ENCODE results near the gene UBE2L5.
"Not testable (repeated sequence)": the region's sequence is repeated elsewhere in the genome, so short reads cannot be mapped to it uniquely, and the experiment has no call there.

Gene UBE2L5

DNA sequence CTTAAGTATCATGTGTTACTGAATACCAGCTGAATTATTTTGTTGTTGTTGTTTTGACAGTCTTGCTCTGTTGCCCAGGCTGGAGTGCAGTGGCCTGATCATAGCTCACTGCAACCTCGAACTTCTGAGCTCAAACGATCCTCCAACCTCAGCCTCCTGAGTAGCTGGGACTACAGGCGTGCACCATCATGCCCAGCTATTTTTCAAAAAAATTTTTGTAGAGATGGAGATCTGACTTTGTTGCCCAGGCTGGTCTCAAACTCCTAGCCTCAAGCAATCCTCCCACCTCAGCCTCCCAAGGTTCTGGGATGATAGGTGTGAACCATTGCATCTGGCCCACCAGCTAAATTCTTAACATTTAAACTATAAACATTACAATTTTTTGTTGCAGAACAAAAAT, 21.2 kb downstream of the UBE2L5 start:
- WGBS = 88% methylated on average over 3 of the region's 3 CpGs
- H3K9me3 ChIP-seq (ENCODE audit: insufficient read depth, low read depth, low read length); H3K27me3 ChIP-seq (ENCODE audit: insufficient read depth, low read length); H3K9ac ChIP-seq (ENCODE audit: low read depth, low read length); H3K4me3 ChIP-seq (ENCODE audit: low read length); H3K36me3 ChIP-seq (ENCODE audit: insufficient read depth, low read length); H3K27ac ChIP-seq (ENCODE audit: low read depth, low read length); H3K4me1 ChIP-seq (ENCODE audit: insufficient read depth, low read length): not testable (repeated sequence)

DNA sequence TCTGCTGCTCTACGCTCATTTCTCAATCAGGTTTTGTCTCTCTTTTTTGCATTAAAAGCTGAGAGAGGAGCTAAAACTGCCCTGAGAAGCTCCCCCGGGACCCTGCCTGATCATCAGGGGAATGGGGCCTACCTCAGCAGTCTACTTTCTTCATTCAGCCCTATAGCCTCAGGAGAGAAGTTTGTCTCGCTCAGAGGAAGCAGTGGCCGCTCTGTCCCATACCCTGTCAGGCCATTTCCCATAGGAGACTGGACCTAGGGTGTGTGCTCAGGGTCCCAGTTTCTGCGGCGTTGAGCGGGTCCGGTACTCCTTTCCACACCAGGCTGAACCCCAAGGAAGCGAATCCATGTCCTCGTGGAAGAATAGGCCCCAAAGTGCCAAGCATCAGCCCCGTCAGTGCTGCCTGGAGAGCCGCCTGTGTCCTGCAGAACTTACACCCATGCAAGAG, 21.7 kb downstream of the UBE2L5 start:
- no peak overlapping the region for H3K4me3 ChIP-seq (ENCODE audit: low read length)
- 93% methylated on average over 12 of the region's 12 CpGs for WGBS
- H3K4me1 ChIP-seq (ENCODE audit: insufficient read depth, low read length) = peaks cover 7% of the 10 kb centered on the region
- H3K36me3 ChIP-seq (ENCODE audit: insufficient read depth, low read length) = no peaks in the 10 kb centered on the region
- H3K9ac ChIP-seq (ENCODE audit: low read depth, low read length) = no peak overlapping the region
- H3K9me3 ChIP-seq (ENCODE audit: insufficient read depth, low read depth, low read length) = no peaks in the 10 kb centered on the region
- H3K27ac ChIP-seq (ENCODE audit: low read depth, low read length) = no peak overlapping the region
- no peaks in the 10 kb centered on the region for H3K27me3 ChIP-seq (ENCODE audit: insufficient read depth, low read length)

DNA sequence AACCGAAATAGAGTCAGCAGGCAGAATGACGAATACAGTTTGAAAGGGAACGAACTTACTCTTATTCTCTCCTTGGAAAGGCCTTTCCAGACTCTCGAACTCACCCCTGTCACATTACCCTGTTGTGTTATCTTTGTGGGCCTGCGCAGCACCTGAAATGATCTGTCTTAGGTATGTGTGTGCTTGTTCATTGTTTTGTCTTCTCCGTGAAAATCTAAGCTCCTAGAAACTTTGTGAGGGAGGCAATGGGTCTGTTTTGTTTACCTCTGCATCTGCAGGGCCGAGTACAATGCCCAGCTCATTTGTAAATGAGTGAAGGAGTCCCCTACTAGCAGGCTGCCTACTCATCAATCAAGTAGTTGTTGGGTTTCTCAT, 23.8 kb downstream of the UBE2L5 start:
- Histone ChIP-seq H3K4me3 (ENCODE audit: low read length) (peak overlapping the region; percentile 54), H3K9me3 (ENCODE audit: insufficient read depth, low read depth, low read length) (no peaks in the 10 kb centered on the region), H3K27ac (ENCODE audit: low read depth, low read length) (peak overlapping the region; percentile 82; the same call in 1 of the 2 replicates), H3K4me1 (ENCODE audit: insufficient read depth, low read length) (peaks cover 7% of the 10 kb centered on the region), H3K9ac (ENCODE audit: low read depth, low read length) (peak overlapping the region; percentile 51), H3K27me3 (ENCODE audit: insufficient read depth, low read length) (no peaks in the 10 kb centered on the region), H3K36me3 (ENCODE audit: insufficient read depth, low read length) (no peaks in the 10 kb centered on the region)
- 3% methylated on average over 7 of the region's 7 CpGs for WGBS

DNA sequence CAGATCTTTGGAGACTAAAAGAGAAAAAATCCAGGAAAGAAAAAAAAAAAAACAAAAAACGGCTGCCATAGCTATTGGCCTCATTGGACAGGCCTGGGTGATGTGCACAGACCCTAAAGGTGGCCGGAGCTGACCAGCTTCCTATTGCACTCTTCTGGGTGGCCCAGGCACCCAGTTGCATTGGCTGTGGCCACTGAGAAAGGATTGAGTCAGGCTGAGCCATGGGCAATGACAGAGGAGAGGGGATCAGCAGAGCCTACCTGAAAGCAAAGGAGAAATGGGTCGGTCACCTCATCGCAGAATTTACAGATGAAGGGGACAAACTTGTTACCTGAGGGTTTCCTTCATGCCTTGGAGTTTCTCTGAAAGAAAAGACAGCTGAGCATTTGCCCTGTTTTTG, 26.1 kb downstream of the UBE2L5 start:
- WGBS = 93% methylated on average over 4 of the region's 4 CpGs
- Histone ChIP-seq H3K36me3 (ENCODE audit: insufficient read depth, low read length) (no peaks in the 10 kb centered on the region), H3K9ac (ENCODE audit: low read depth, low read length) (no peak overlapping the region), H3K4me3 (ENCODE audit: low read length) (no peak overlapping the region), H3K9me3 (ENCODE audit: insufficient read depth, low read depth, low read length) (no peaks in the 10 kb centered on the region), H3K27ac (ENCODE audit: low read depth, low read length) (no peak overlapping the region), H3K4me1 (ENCODE audit: insufficient read depth, low read length) (peaks cover 7% of the 10 kb centered on the region), H3K27me3 (ENCODE audit: insufficient read depth, low read length) (no peaks in the 10 kb centered on the region)

DNA sequence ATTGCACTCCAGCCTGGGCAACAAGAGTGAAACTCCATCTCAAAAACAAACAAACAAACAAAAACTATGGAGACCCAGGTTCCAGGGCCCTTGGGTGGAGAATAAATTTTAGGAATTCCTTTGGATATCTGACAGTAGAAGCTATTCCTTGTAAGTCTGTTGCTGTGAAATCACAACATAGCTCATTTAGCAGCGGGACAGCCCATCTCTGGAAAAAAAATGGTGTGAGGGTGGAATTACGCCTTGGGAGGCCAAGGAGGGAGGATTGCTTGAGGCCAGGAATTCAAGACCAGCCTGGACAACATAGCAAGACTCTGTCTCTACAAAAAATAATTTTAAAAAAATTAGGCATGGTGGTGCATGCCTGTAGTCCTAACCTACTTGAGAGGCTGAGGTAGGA, 27.8 kb downstream of the UBE2L5 start:
- WGBS = 94% methylated on average over 2 of the region's 2 CpGs
- H3K4me3 ChIP-seq (ENCODE audit: low read length) = no peak overlapping the region
- H3K27ac ChIP-seq (ENCODE audit: low read depth, low read length) = no peak overlapping the region
- no peaks in the 10 kb centered on the region for H3K36me3 ChIP-seq (ENCODE audit: insufficient read depth, low read length)
- no peaks in the 10 kb centered on the region for H3K27me3 ChIP-seq (ENCODE audit: insufficient read depth, low read length)
- H3K4me1 ChIP-seq (ENCODE audit: insufficient read depth, low read length) = peaks cover 6% of the 10 kb centered on the region
- H3K9ac ChIP-seq (ENCODE audit: low read depth, low read length) = no peak overlapping the region
- H3K9me3 ChIP-seq (ENCODE audit: insufficient read depth, low read depth, low read length) = no peaks in the 10 kb centered on the region

DNA sequence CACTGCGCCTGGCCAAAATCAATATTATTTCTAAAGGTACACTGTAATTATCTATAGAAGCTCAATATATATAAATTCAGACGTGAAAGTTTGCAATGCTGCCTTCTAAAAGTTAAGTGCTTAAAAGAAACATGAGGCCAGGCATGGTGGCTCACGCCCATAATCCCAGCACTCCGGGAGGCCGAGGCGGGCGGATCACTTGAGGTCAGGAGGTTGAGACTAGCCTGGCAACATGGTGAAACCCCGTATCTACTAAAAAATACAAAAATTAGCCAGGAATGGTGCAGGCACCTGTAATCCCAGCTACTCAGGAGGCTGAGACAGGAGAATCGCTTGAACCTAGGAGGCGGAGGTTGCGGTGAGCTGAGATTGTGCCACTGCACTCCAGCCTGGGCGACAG, 29.2 kb downstream of the UBE2L5 start:
- H3K9ac ChIP-seq (ENCODE audit: low read depth, low read length); H3K9me3 ChIP-seq (ENCODE audit: insufficient read depth, low read depth, low read length); H3K27me3 ChIP-seq (ENCODE audit: insufficient read depth, low read length); H3K27ac ChIP-seq (ENCODE audit: low read depth, low read length); H3K36me3 ChIP-seq (ENCODE audit: insufficient read depth, low read length); H3K4me3 ChIP-seq (ENCODE audit: low read length); H3K4me1 ChIP-seq (ENCODE audit: insufficient read depth, low read length): not testable (repeated sequence)
- WGBS = 91% methylated on average over 11 of the region's 12 CpGs

DNA sequence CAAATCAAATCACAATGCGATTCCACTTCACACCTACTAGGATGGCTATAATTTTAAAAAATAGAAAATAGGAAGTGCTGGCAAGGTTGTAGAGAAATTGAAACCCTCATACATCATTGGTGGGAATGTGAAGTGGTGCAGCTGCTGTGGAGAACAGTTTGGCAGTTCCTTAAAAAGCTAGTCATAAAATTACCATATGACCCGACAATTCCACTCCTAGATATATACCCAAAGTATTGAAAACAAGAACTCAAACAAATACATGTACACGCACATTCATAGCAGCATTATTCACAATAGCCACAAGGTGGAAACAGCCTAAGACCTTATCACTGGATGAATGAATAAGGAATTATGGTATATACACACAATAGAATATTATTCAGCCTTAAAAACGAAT, 31.4 kb downstream of the UBE2L5 start:
- no peak overlapping the region for H3K27ac ChIP-seq (ENCODE audit: low read depth, low read length)
- H3K4me3 ChIP-seq (ENCODE audit: low read length) = no peak overlapping the region
- H3K9me3 ChIP-seq (ENCODE audit: insufficient read depth, low read depth, low read length) = no peaks in the 10 kb centered on the region
- H3K4me1 ChIP-seq (ENCODE audit: insufficient read depth, low read length) = no peaks in the 10 kb centered on the region
- no peak overlapping the region for H3K9ac ChIP-seq (ENCODE audit: low read depth, low read length)
- WGBS = 93% methylated on average over 3 of the region's 4 CpGs
- H3K36me3 ChIP-seq (ENCODE audit: insufficient read depth, low read length) = peaks cover 8% of the 10 kb centered on the region
- no peaks in the 10 kb centered on the region for H3K27me3 ChIP-seq (ENCODE audit: insufficient read depth, low read length)

DNA sequence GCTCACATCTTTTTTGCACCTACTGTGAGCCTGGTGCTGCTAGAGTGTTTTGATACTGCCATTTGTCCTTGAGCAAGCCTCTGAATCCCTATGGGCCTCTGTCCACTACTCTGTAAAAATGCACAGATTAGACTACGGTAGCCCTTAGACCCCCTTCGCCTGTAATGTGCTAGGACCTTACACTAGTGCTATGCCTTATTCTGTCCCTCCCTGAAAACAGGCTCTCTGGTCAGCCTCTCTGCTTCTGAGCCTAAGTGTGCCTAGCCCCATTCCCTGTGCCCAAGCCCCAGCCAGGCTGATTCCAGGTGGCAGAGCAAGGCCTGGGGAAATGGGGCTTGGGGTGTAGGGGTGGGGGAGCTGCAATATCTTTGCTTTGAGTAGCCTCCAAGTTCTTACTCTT, 32.7 kb downstream of the UBE2L5 start:
- H3K4me1 ChIP-seq (ENCODE audit: insufficient read depth, low read length) = no peaks in the 10 kb centered on the region
- peaks cover 21% of the 10 kb centered on the region for H3K36me3 ChIP-seq (ENCODE audit: insufficient read depth, low read length)
- H3K27ac ChIP-seq (ENCODE audit: low read depth, low read length) = no peak overlapping the region
- H3K27me3 ChIP-seq (ENCODE audit: insufficient read depth, low read length) = no peaks in the 10 kb centered on the region
- no peak overlapping the region for H3K4me3 ChIP-seq (ENCODE audit: low read length)
- WGBS = 91% methylated on average over 2 of the region's 2 CpGs
- H3K9me3 ChIP-seq (ENCODE audit: insufficient read depth, low read depth, low read length) = no peaks in the 10 kb centered on the region
- no peak overlapping the region for H3K9ac ChIP-seq (ENCODE audit: low read depth, low read length)

DNA sequence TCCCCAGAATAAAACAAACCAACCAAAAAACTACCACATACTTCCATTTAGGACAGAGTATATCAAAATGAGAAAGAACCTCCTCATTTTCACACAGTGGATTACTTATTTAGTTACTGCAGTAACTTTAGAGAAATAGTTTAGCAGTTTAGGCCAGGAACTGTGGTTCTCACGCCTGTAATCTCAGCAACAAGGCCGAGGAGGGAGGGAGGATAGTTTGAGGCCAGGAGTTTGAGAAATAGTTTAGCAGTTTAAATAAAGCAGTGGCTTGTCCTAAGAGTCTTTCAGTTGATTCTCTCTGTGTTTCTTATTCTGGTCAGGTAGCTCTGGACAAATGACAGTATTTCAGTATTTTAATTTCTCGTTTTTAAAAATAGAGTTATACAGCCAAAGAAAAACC, 34.0 kb downstream of the UBE2L5 start:
- H3K4me1 ChIP-seq (ENCODE audit: insufficient read depth, low read length) = no peaks in the 10 kb centered on the region
- no peak overlapping the region; the same call in 1 of the 2 replicates for H3K27ac ChIP-seq (ENCODE audit: low read depth, low read length)
- H3K9ac ChIP-seq (ENCODE audit: low read depth, low read length) = no peak overlapping the region

DNA sequence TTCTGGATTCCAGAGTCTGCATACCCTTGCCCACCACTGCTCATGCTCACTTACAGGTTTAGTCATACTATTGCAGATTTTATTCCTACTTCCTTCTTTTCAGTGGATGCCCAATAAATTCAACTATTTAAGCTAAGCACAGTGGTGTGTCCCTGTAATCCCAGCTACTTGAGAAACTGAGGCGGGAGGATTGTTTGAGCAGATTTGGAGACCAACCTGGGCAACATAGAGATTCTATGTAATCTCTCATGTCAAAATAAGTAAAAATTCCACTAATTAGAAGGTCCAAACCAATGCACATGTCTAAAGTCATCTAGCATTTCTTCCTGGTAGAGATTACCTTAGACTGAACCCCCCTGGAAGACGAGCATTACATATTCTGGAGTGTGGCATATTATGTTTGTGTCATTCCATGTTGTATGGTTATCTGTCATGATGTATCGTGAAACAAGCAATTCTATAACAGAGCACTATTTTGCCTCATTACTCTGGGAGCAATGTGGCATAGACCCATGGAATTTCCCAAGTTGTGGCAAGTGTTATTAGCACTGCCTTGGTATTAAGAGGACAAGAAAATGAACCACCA, 35.1 kb downstream of the UBE2L5 start:
- no peak overlapping the region for H3K4me3 ChIP-seq (ENCODE audit: low read length)
- peaks cover 38% of the 10 kb centered on the region for H3K36me3 ChIP-seq (ENCODE audit: insufficient read depth, low read length)
- no peak overlapping the region for H3K27ac ChIP-seq (ENCODE audit: low read depth, low read length)
- no peak overlapping the region for H3K9ac ChIP-seq (ENCODE audit: low read depth, low read length)
- WGBS = 64% methylated on average over 3 of the region's 3 CpGs
- H3K4me1 ChIP-seq (ENCODE audit: insufficient read depth, low read length) = no peaks in the 10 kb centered on the region
- no peaks in the 10 kb centered on the region for H3K27me3 ChIP-seq (ENCODE audit: insufficient read depth, low read length)
- H3K9me3 ChIP-seq (ENCODE audit: insufficient read depth, low read depth, low read length) = no peaks in the 10 kb centered on the region

More for the DNA sequence above, 34.0 kb downstream of the UBE2L5 start:
- Histone ChIP-seq H3K27me3 (ENCODE audit: insufficient read depth, low read length) (no peaks in the 10 kb centered on the region), H3K9me3 (ENCODE audit: insufficient read depth, low read depth, low read length) (no peaks in the 10 kb centered on the region), H3K4me3 (ENCODE audit: low read length) (no peak overlapping the region), H3K36me3 (ENCODE audit: insufficient read depth, low read length) (peaks cover 27% of the 10 kb centered on the region)
- 82% methylated on average over 2 of the region's 3 CpGs for WGBS

DNA sequence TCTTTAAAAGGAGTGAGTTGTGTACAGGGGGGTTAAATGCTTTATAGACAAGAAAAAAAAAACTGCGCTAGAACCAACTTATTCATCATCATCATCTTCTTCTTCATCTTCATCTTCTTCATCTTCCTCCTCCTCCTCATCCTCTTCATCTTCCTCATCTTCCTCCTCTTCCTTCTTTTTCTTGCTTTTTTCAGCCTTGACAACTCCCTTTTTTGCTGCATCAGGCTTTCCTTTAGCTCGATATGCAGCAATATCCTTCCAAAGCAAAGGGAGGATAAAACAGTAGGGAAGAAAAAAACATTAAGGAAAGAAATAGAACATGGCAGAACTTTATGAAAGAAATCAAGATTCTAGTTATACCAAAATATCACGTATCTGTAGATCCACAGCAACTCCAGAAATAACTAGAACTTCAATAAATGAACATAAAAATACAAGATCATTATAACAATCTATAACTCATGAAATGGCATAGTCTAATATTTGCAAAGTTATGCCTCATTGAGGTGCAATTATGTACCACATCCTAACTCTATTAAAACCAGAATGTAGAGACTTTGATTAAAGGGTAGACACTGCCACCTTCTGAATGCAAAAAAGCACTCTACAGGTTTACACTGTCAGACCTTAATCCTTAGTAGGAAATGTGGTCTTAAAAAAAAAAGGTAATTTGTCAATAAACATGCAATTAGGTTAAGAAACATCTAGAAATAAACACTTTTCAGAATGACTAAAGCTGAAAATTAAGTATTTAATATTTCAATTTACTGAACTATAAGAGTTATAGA, 39.2 kb downstream of the UBE2L5 start:
- Histone ChIP-seq H3K4me1 (ENCODE audit: insufficient read depth, low read length) (peaks cover 13% of the 10 kb centered on the region), H3K36me3 (ENCODE audit: insufficient read depth, low read length) (peaks cover 55% of the 10 kb centered on the region)
- 100% methylated on average over 1 of the region's 3 CpGs for WGBS
- not testable (repeated sequence) for H3K27me3 ChIP-seq (ENCODE audit: insufficient read depth, low read length); H3K27ac ChIP-seq (ENCODE audit: low read depth, low read length); H3K4me3 ChIP-seq (ENCODE audit: low read length); H3K9ac ChIP-seq (ENCODE audit: low read depth, low read length); H3K9me3 ChIP-seq (ENCODE audit: insufficient read depth, low read depth, low read length)

All from HUES64 (cell line).